Ishikawa (cell line): ENCODE results near the gene CHRNB4.

Source experiments
- CEBPB ChIP-seq: IDR thresholded peaks from 2 replicates; pipeline ENCODE4 v1.6.1; 2012
- CREB1 ChIP-seq: IDR thresholded peaks from 2 replicates; pipeline ENCODE4 v1.6.1; 2012; ENCODE audit warnings: low read depth
- EGR1 ChIP-seq: IDR thresholded peaks from 2 replicates; pipeline ENCODE4 v1.6.1; 2012
- EP300 ChIP-seq: IDR thresholded peaks from 2 replicates; pipeline ENCODE4 v1.6.1; 2012; ENCODE audit warnings: borderline replicate concordance
- FOXM1 ChIP-seq: IDR thresholded peaks from 2 replicates; pipeline ENCODE4 v1.6.1; 2012; ENCODE audit warnings: low read depth, borderline replicate concordance
- MAX ChIP-seq: IDR thresholded peaks from 2 replicates; pipeline ENCODE4 v1.6.1; 2012
- NFIC ChIP-seq: IDR thresholded peaks from 2 replicates; pipeline ENCODE4 v1.6.1; 2012
- RAD21 ChIP-seq: IDR thresholded peaks from 2 replicates; pipeline ENCODE4 v1.6.1; 2012; ENCODE audit warnings: low read depth
- REST ChIP-seq: IDR thresholded peaks from 2 replicates; pipeline ENCODE4 v1.6.1; 2012; ENCODE audit warnings: low read depth, mild to moderate bottlenecking
- TAF1 ChIP-seq: IDR thresholded peaks from 2 replicates; pipeline ENCODE4 v1.6.1; 2012; ENCODE audit warnings: low read depth, mild to moderate bottlenecking
- TCF12 ChIP-seq: IDR thresholded peaks from 2 replicates; pipeline ENCODE4 v1.6.1; 2012; ENCODE audit warnings: low read depth
- TEAD4 ChIP-seq: IDR thresholded peaks from 2 replicates; pipeline ENCODE4 v1.6.1; 2012
- USF1 ChIP-seq: IDR thresholded peaks from 2 replicates; pipeline ENCODE4 v1.6.1; 2012
- YY1 ChIP-seq: IDR thresholded peaks from 2 replicates; pipeline ENCODE4 v1.6.1; 2012; ENCODE audit warnings: low read depth
- ZBTB7A ChIP-seq: IDR thresholded peaks from 2 replicates; pipeline ENCODE4 v1.6.1; 2012; ENCODE audit warnings: low read depth

The CHRNB4 gene

GRCh38 chr15:78628227-78628626 lies 12.8 kb downstream of the CHRNB4 start:
- TF ChIP-seq REST, result no peak
- TF ChIP-seq USF1, result no peak
- TF ChIP-seq NFIC, result no peak
- TF ChIP-seq EGR1, result no peak
- no peak for TF ChIP-seq TCF12
- no peak for TF ChIP-seq FOXM1
- no peak for TF ChIP-seq RAD21
- TF ChIP-seq CEBPB, result no peak
- no peak for TF ChIP-seq TAF1
- TF ChIP-seq ZBTB7A, result no peak
- TF ChIP-seq TEAD4, result no peak
- no peak for TF ChIP-seq CREB1
- TF ChIP-seq MAX, result no peak

GRCh38 chr15:78627348-78627747 lies 13.7 kb downstream of the CHRNB4 start:
- TF ChIP-seq TAF1 (no peak), TCF12 (no peak), EP300 (no peak), EGR1 (no peak), CREB1 (no peak)

GRCh38 chr15:78626381-78626995 lies 14.5 kb downstream of the CHRNB4 start:
- TF ChIP-seq TAF1 (no peak), FOXM1 (no peak)

GRCh38 chr15:78625606-78626280 lies 15.3 kb downstream of the CHRNB4 start:
- TF ChIP-seq TEAD4 (no peak), CEBPB (no peak), RAD21 (no peak), FOXM1 (no peak), REST (no peak), TCF12 (no peak), NFIC (no peak), EP300 (no peak), MAX (no peak), EGR1 (no peak), YY1 (no peak), TAF1 (no peak), USF1 (no peak), CREB1 (no peak), ZBTB7A (no peak)

- no peak for TF ChIP-seq RAD21
- no peak for TF ChIP-seq NFIC
These were observed 16.1 kb downstream of the CHRNB4 start for GRCh38 chr15:78624651-78625590.
